Right renal cortex interstitium (tissue), 3 donors: ENCODE results near the gene SPATA6L. TPM values are rescaled to one million over a fixed set of nuclear protein-coding genes. Genes with fewer than 3 reads are reported as not detected.
"Not testable (repeated sequence)": the region's sequence is repeated elsewhere in the genome, so short reads cannot be mapped to it uniquely, and the experiment has no call there.

Source experiments
- DNase-seq, 3 donors: peaks; one replicate each; pipeline ENCODE4 v3.0.0-alpha.2; 2013; ENCODE audit warnings: low read depth in 3 of 3, low spot score in 2 of 3
- polyA plus RNA-seq, 3 donors: library from polyadenylated mRNA; unstranded; fragments of 120-200 nt; gene quantifications; one replicate each; pipeline ENCODE4 v1.2.1, GENCODE V29; 2013; ENCODE audit not compliant: insufficient read length in 3 of 3

SPATA6L gene
- polyA plus RNA-seq, 3 donors: 3.0 to 3.5 (median 3.1) TPM

DNA sequence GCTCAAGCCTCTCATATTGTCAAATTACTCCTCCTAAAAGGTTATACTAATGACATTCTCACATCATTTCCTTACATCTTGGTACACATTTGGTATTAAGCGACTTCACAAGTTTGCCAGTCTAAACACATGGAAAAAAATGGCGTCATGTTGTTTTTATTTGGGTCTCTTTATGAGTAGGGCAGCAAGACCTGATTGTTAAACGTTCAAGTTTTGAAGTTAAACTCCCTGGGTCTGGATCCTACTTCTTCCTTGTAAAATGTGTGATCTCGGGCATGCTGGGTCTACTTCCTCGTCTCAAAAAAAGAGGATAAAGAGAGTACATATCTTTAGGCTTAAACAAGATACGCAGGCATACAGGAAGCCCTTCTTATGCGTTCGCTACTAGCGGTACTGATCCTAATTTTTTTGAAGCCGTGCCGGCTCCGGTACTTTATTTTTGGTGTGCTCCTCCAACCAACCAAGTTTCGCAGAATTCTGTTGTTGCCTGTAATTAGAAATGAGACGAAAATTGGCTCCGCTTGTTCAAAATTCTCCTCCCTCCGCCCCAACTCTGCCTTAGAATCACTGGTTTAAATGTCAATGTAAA, 12.5 kb upstream of the SPATA6L start:
- DNase-seq: peak in 1 of 3 donors; percentile 78

DNA sequence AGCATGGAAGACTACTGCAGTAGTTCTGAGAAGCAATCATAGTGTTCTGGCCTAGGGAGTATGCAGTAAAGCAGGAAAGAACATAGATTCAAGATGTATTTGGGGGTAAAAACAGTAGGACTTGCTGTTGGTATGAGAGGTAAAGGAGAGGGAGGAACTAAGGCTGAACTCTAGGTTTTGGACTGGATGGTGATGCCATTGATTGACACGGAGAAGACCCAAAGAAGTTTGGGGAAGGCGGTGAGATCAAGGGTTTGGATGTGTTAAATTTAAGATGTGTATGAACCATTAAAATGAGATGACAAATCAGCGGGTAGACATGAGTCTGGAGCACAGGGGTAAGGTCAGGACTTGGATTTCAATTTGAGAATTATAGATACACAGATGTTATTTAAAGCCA, 11.1 kb upstream of the SPATA6L start:
- DNase-seq: no peak

DNA sequence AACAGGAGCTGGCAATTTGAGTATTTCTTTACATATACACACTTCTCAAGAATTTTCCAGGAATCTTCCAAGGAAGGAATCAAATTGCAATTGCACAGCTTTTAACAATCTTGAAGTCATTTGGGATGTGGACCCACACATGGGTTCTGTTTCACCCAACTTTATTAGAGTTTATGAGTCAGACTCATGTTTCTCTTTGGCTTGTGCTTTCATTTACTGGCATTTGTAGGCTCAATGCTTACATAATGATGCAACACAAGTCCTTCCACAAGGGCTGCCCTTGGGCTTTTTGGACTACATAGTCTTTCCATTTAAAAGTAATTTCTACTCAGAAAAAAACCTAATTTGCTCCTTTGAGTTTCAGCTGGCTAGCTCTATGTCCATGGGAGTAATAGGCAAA, 8.5 kb upstream of the SPATA6L start:
- no peak for DNase-seq

DNA sequence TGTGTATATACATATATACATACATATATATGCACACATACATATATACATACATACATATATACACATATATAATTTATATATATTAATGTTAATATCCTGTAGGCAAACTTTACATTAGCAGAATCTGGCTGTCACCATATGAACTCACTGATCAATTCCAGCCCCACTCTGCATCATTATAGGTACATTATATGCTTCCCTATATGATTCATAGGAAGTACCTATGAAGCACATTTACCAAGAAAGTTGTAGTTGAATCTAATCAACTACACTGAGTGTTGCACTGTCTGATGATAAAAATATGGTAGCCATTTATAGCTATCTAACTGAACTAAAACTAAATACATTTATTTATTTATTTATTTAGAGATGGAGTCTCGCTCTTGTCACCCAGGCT, 5.5 kb upstream of the SPATA6L start:
- no peak for DNase-seq

DNA sequence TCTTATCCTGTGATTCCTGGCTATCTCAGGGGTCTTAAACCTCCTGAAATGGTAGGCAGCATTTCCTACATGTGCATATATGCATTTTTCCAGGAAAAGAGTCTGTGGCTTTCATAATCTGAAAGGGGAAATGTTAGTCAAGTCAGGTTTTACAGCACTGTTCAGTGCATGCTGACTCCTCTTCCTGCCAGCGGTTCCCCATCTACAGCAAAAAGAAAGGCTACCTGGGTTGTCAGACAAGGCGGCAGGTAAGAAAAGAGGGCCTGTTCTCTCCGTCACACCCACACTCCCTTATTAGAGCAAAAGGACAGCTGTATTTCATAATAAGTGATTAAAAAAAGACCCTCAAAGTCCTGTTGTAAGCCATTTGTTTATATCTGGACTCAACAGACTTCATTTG, 4.3 kb upstream of the SPATA6L start:
- DNase-seq: no peak

DNA sequence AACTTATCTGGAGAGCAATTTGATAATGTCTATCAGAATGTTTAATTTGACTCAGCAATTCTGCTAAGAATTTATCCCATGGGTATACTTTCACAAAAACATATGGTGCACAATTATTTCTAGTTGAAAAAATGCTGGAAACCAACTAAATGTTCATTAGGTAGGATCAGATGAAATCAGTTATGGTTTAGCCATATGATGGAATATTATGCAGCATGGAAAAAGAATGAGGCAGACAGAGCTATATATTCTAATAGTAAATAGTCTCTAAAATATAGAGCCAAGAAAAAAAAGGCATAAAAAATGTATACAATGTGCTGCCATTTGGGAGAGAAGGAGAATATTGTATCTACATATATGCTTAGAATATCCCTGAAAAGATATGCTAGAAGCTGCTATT, 3.6 kb upstream of the SPATA6L start:
- DNase-seq: no peak

DNA sequence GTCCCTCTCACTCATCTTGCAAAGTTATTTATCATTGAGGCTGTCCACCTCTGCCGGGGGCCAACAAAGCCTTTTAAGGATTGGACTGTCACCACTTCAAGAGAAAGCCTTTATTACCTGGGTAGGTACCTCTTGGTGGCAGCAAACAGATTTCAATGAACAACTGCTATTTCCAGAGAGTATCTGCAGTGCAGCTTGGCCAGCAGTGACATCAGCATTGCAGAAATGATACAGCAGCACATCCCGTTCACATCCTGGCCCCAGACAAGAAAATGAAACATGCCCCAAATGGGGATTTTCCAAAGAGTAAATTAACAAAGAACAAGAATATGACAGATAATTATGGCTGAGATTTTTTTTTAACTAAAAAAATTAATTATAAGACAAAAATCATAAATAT, 2.3 kb upstream of the SPATA6L start:
- DNase-seq: no peak

DNA sequence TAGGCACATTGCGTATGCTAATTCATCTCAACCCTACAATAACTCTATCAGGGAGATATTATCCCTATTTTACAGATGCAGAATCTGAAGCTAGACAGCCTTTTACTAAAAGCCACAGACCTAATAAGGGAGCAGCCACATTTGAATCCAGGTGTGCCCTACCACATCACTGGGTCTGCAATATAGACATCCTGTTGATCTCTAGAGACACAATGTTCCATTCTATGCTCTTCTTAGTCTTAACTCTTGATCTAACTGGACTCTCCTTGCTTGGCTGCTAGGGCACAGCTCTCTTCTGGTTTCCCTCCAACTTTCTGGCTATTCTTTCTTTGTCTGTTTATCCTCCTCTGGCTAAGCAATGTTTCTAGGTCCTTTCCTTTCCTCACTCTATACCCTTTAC, 1.4 kb upstream of the SPATA6L start:
- no peak for DNase-seq

DNA sequence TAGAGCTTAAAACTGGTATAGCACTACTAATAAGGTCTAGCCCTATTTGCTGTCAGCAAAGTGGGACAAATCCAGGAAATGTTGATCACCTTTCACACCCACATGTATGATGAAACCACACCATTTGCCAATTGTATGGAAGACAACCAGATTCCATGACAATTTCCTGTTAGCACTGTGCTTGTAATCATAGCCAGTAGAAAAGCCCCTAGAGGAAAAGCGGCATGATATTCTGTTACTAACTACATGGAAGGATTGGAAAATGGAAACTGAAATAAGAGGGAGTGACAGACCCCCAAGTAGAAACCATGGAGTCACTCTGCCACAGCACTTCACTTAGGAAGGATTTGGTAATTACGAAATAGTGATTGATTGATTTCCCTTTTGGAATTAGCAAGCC, 923 bp downstream of the SPATA6L start:
- DNase-seq: no peak

DNA sequence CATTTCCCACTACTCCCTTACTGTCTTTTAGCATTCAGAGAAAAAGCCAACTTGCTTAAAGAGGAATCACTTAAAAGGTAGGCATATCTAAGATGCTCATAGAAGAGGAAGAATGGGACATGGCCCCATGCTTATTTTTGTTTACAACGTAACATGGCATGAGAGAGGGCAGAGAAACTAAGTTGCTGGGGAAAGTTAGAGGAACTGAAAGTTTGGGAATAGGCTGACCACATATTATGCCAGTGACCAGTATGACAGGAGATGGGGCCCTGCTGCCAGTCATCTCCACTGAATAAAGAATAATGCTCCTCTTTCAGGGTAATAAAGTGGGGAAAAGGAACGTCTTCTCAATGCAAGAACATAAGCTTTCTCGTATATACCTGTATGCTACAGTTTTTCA, 2.3 kb downstream of the SPATA6L start:
- DNase-seq: no peak

DNA sequence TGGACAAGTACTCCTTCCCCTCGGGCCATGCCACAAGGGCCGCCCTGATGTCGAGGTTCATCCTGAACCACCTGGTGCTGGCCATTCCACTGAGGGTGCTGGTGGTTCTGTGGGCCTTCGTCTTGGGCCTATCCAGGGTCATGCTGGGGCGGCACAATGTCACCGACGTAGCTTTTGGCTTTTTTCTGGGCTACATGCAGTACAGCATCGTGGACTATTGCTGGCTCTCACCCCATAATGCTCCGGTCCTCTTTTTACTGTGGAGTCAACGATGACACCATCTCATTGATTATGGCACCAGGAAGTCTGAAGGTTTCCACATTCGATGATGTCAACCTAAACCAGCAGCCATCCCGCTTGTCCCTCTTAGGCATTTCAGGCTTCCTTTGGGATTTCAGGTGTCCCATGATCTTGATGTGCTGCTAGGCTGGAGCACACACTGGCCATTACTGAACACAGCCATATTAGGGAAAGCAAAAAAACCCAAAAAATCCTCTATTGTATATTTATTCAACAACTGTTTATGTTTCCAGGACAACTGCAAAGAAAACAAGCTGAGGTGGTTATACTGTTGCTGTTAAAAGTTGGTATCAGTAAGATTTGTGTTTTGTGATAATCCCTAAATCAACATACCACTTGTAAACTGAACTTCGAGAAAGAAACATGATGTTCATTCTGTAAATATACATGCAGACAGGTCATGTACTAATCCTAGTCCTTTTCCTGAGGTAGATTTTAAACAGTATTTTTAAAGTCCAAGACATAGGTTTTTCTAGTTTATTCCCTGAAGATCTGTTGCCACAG, 3.1 kb downstream of the SPATA6L start:
- no peak for DNase-seq

DNA sequence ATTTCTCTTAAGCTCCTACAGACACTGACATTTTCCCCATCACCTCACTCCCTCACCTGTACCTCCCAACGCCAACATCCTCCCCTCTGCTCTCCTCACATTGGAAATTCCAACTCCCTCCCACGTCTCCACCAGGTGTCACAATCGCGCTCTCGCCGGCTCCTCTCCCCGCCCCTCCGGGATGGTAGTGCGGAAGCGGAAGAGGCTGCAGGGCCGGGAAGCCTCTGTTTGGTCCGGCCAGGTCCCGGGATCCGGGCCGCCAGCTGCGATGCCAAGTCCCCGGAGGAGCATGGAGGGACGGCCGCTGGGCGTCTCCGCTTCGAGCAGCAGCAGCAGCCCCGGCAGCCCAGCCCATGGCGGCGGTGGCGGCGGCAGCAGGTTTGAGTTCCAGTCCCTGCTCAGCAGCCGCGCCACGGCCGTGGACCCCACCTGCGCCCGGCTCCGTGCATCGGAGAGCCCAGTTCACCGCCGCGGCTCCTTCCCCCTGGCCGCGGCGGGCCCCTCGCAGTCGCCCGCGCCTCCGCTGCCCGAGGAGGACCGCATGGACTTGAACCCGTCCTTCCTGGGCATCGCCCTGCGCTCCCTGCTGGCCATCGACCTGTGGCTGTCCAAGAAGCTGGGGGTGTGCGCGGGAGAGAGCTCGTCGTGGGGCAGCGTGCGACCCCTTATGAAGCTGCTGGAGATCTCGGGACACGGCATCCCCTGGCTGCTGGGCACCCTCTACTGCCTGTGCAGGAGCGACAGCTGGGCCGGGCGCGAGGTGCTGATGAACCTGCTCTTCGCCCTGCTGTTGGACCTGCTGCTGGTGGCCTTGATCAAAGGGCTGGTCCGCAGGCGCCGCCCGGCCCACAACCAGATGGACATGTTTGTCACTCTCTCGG, 3.9 kb downstream of the SPATA6L start, which contains the start of gene PLPP6:
Gene PLPP6, plus strand, starts transcription at position 187 of the 881 bp plus-strand sequence. Its CDS starts 82 bp downstream, at position 269.
- peak in 2 of 3 donors; percentile 66 to 79 for DNase-seq

DNA sequence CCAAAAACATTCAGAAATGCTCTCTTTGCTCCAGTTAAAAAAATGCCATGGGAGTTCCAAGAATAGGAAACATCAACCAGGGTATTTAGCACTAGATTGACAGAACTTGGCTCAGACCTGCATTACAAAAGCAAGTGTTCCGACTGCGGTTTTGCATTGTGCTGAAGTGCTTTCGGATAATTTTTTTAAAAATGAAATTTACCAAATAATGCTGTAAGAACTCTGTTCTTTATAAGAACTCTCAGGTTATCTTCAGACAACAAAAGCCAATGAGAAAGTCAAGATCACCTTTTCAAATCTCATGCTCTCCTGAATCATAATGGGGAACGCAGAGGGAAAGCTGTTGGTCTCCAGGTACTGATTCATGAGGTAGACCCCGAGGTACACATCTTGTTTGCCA, 4.7 kb downstream of the SPATA6L start:
- no peak for DNase-seq

DNA sequence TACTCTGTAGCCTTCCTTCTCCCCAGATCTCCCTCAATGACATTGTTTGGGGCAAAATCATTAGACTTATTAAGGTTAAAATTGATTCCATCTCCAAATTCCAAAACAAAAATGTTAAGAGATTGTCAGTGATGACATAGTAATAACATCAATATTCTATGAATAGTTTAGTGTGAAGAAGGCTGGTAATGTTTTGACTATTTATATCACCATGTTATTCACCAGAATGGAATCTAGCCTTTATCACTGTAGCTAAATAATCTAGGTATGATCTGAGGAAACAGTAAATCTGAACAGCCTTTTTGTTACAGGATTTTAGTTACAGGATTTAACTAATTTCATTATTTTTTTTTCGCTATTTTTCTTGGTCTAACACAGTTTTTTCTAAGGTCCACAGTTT, 5.1 kb downstream of the SPATA6L start:
- no peak for DNase-seq

DNA sequence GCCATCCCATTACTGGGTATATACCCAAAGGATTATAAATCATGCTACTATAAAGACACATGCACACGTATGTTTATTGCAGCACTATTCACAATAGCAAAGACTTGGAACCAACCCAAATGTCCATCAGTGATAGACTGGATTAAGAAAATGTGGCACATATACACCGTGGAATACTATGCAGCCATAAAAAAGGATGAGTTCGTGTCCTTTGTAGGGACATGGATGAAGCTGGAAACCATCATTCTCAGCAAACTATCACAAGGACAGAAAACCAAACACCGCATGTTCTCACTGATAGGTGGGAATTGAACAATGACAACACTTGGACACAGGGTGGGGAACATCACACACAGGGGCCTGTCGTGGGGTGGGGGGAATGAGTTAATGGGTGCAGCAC, 5.6 kb downstream of the SPATA6L start:
- not testable (repeated sequence) for DNase-seq

DNA sequence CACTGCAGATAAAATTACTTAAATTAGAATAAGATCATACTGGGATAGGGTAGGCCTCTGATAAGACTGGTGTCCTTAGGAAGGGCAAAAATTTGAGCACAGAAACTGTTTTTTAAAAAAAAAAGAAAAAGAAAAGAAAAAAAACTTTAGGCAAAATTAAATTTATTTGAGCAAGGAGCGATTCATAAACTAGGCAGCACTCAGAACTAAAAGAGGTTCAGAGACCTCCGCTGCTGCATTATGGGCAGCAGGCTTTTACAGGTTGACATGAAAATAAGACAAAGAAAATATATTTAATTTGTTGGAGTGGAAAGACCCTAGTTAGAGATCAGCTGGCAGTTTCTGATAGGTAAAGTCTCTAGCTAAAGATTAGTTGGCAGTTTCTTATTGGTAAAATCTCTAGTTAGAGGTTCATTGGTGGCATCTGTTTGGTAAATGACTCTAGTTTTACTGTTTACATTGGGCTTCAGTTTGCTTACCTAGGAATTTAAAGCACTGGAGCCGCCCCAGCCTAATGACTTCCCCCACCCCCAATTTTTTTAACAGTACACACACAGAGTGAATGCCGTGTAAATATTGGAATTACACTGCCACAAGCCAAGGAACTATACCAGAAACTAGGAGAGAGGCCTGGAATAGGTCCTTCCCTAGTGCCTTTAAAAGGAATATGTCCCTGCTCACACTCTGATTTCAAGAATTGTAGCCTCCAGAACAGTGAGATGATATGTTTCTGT, 8.7 kb downstream of the SPATA6L start:
- no peak for DNase-seq

DNA sequence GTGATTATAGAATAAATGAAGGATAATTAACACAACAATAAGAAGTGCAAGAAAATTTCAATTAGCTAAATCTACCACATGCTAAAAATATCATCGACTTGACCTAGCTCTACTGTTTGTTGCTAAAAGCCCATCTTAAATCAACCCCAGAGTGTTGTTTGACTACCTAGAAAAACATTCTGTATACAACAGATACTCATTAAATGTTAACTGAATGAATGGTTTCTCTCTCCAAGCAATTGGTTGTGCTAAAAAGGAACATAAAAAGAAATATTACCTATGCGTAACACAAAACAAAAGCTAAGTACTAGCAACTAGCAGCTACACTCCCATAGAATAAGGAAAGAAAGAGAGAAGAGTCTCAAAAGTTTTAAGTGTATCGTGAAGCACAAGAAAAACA, 9.7 kb downstream of the SPATA6L start:
- DNase-seq: no peak

DNA sequence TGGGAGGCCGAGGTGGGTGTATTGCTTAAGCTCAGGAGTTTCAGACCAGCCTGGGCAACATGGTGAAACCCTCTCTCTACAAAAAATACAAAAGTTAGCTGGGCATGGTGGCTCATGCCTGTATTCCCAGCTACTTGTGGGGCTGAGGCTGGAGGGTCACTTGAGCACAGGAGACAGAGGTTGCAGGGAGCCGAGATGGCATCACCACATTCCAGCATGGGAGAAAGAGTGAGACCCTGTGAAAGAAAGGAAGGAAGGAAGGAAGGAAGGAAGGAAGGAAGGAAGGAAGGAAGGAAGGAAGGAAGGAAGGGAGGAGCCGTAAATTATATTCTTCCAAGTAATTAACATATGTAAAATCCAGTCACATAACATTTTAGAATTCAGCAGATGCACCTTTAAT, 10.1 kb downstream of the SPATA6L start:
- DNase-seq: not testable (repeated sequence)

DNA sequence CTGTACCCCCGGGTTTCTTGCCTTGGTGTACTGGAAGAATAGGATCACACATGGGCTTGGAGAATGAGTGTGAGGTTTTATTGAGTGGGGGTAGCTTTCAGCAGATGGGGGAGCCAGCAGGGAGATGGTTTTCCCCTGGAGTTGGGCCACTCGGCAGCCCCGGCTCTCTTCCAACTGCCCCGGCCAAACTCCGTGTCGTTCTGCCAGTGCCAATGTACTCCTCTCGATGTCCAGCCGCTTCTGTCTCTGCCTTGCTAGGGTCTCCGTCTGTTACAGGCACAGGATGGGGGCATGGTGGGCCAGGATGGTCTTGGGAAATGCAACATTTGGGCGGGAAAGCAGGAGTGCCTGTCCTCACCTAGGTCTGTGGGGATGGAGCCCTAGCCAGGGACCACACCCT, 11.7 kb downstream of the SPATA6L start:
- no peak for DNase-seq

DNA sequence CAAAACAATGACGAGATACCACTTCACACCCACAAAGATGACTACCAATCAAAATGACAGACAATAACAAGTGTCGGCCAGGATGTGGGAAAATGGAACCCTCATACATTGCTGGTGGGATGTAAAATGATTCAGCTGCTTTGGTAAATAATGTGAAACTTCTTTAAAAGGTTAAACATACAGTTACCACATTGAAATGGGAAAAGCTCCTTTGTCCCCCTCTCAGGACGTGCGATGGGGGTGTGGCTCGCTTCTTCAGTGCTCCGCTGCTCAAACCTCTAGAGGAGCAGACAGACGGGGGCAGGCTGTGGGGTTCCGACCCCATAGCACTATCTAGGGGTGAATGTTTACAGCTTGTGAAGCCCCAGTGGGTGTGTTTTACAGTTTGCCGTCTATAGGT, 12.2 kb downstream of the SPATA6L start:
- DNase-seq: no peak

DNA sequence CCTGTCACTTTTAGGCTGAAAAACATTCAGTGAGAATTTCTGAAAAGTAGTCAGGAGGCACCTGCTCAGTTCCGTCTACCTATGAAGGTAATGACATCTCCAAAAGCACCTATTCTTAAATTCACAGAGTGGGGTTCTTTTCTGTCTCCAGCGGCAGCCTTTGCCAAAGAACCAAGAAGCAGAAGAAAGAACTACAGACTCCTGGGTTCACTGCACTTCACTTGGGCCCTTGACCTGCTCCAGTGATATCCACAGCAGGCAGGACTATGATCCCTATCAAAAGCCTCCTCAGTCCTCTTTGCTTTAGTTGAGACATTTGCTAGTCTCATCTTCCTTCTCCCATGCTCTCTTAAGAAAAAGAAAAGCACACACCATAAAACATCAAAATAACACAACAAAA, 23.9 kb downstream of the SPATA6L start:
- no peak for DNase-seq
